Activated CD4-positive, alpha-beta T cell treated with anti-CD3 and anti-CD28 coated beads for 36 hours (primary cell): ENCODE measurements around the gene D2HGDH. TPM values are rescaled to one million over a fixed set of nuclear protein-coding genes. Genes with fewer than 3 reads are reported as not detected.
"Not testable (repeated sequence)": the region's sequence is repeated elsewhere in the genome, so short reads cannot be mapped to it uniquely, and the experiment has no call there.

Experiments used
- ATAC-seq: fragments of 200-7000 bp; cut with Tn5 transposase; one replicate; pipeline ENCODE4 v1.10.0; 2021; ENCODE audit warnings: mild to moderate bottlenecking, moderate library complexity
- CTCF ChIA-PET: fragments of 350-600 bp; sonication (Branson Sonifier 250); formaldehyde crosslinking; loops from one replicate; lab custom pipeline; 2021; ENCODE audit warnings: antibody characterized with exemption; lab: Charles Lee
- POLR2A ChIA-PET: fragments of 350-600 bp; sonication (Branson Sonifier 250); formaldehyde crosslinking; loops from one replicate; lab custom pipeline; 2021; ENCODE audit warnings: antibody characterized with exemption, inconsistent platforms; lab: Charles Lee
- DNase-seq: peaks from one replicate; pipeline ENCODE4 v3.0.0-alpha.2; 2020
- H3K27ac Mint-ChIP-seq: one replicate; pipeline ENCODE4 v1.8.0; 2021; ENCODE audit warnings: mixed read lengths
- H3K27me3 Mint-ChIP-seq: one replicate; pipeline ENCODE4 v1.8.0; 2021; ENCODE audit warnings: mixed read lengths
- H3K36me3 Mint-ChIP-seq: one replicate; pipeline ENCODE4 v1.8.0; 2021; ENCODE audit warnings: low read depth, mixed read lengths
- H3K4me1 Mint-ChIP-seq: one replicate; pipeline ENCODE4 v1.8.0; 2021; ENCODE audit warnings: mixed read lengths
- H3K4me3 Mint-ChIP-seq: one replicate; pipeline ENCODE4 v1.8.0; 2021; ENCODE audit warnings: mild to moderate bottlenecking, moderate library complexity, mixed read lengths
- H3K9me3 Mint-ChIP-seq: one replicate; pipeline ENCODE4 v1.8.0; 2021; ENCODE audit warnings: low read depth, mixed read lengths
- intact Hi-C, 2 experiments: fragments of 100-400 bp; cut with DNase I in 1 of 2; cut with micrococcal nuclease in 1 of 2; formaldehyde crosslinking; loops; one replicate each; pipeline versions ENCODE4 v1.14.2 to v1.15.1; 2022 to 2024; cut with DNase I, micrococcal nuclease
- total RNA-seq, 2 experiments: library from RNA; stranded (reverse); gene quantifications; one replicate each; pipeline ENCODE4 v1.2.3, GENCODE V29; 2021

Gene D2HGDH
- total RNA-seq, 2 experiments from 2014 or later: 18.2 to 34.1 TPM

- intact Hi-C loops: loop anchor here in 1 of 2 experiments (5.0 kb wide), 2 partner anchors 42 to 82 kb away; no protein-coding TSS in a partner anchor
- H3K4me3 Mint-ChIP-seq, H3K9me3 Mint-ChIP-seq, CTCF ChIA-PET, ATAC-seq, POLR2A ChIA-PET, DNase-seq, H3K27me3 Mint-ChIP-seq, H3K27ac Mint-ChIP-seq: not testable (repeated sequence)
- H3K4me1 Mint-ChIP-seq: peaks cover 17% of the 10 kb centered on the region
- peaks cover 22% of the 10 kb centered on the region for H3K36me3 Mint-ChIP-seq
Measured at GRCh38 chr2:241759893-241760292, 25.5 kb downstream of the D2HGDH start.

- ChIA-PET POLR2A (interaction anchor here (0.6 kb wide), 1 partner anchor 85 kb away, joined by 4 read pairs; no protein-coding TSS in a partner anchor), CTCF (no interaction called here)
- peaks cover 2% of the 10 kb centered on the region for H3K9me3 Mint-ChIP-seq
- peaks cover 22% of the 10 kb centered on the region for H3K36me3 Mint-ChIP-seq
- H3K4me3 Mint-ChIP-seq: no peak overlapping the region
- peaks cover 17% of the 10 kb centered on the region for H3K4me1 Mint-ChIP-seq
- no peak for ATAC-seq
- no peak overlapping the region for H3K27ac Mint-ChIP-seq
- no peaks in the 10 kb centered on the region for H3K27me3 Mint-ChIP-seq
- DNase-seq: peak; percentile 32
- intact Hi-C loops: loop anchor here in 1 of 2 experiments (5.0 kb wide), 2 partner anchors 42 to 82 kb away; no protein-coding TSS in a partner anchor
Measured at GRCh38 chr2:241760301-241760771, 25.9 kb downstream of the D2HGDH start.

GRCh38 chr2:241762321-241762932 is 28.0 kb downstream of the D2HGDH start:
- ATAC-seq: no peak
- Mint-ChIP-seq H3K36me3 (peaks cover 18% of the 10 kb centered on the region), H3K27me3 (no peaks in the 10 kb centered on the region), H3K27ac (peak overlapping the region; percentile 76), H3K4me1 (peaks cover 17% of the 10 kb centered on the region), H3K9me3 (peaks cover 2% of the 10 kb centered on the region), H3K4me3 (no peak overlapping the region)
- ChIA-PET CTCF (interaction anchor here (1.0 kb wide), 1 partner anchor 116 kb away, joined by 3 read pairs; no protein-coding TSS in a partner anchor), POLR2A (interaction anchor here (0.8 to 1.0 kb wide), 2 partner anchors 23 to 83 kb away, joined by 3 read pairs; no protein-coding TSS in a partner anchor)
- no peak for DNase-seq
- intact Hi-C loops: loop anchor here in 1 of 2 experiments (2.0 to 5.0 kb wide), 3 partner anchors 40 to 100 kb away; no protein-coding TSS in a partner anchor

GRCh38 chr2:241762933-241763369 is 28.5 kb downstream of the D2HGDH start:
- DNase-seq (peak; percentile 65), ATAC-seq (peak; percentile 76)
- intact Hi-C loops: loop anchor here in 1 of 2 experiments (2.0 to 5.0 kb wide), 3 partner anchors 39 to 100 kb away; no protein-coding TSS in a partner anchor
- Mint-ChIP-seq H3K27ac (peak overlapping the region; percentile 76), H3K27me3 (no peaks in the 10 kb centered on the region), H3K36me3 (peaks cover 16% of the 10 kb centered on the region), H3K4me3 (no peak overlapping the region), H3K4me1 (peaks cover 17% of the 10 kb centered on the region), H3K9me3 (peaks cover 2% of the 10 kb centered on the region)
- ChIA-PET POLR2A (interaction anchor here (0.8 to 1.0 kb wide), 2 partner anchors 23 to 82 kb away, joined by 3 read pairs; no protein-coding TSS in a partner anchor), CTCF (interaction anchor here (0.6 to 1.2 kb wide), 3 partner anchors 78 to 115 kb away, joined by 3 to 6 read pairs (median 3); no protein-coding TSS in a partner anchor)

- peaks cover 2% of the 10 kb centered on the region for H3K9me3 Mint-ChIP-seq
- peak; percentile 33 for DNase-seq
- ChIA-PET POLR2A (interaction anchor here (0.6 to 1.0 kb wide), 2 partner anchors 81 to 473 kb away, joined by 3 read pairs; no protein-coding TSS in a partner anchor), CTCF (interaction anchor here (0.6 to 1.2 kb wide), 3 partner anchors 79 to 115 kb away, joined by 3 to 6 read pairs (median 3); no protein-coding TSS in a partner anchor)
- ATAC-seq: peak; percentile 8
- H3K27ac Mint-ChIP-seq: peak overlapping the region; percentile 76
- no peaks in the 10 kb centered on the region for H3K27me3 Mint-ChIP-seq
- no peak overlapping the region for H3K4me3 Mint-ChIP-seq
- intact Hi-C loops: loop anchor here in 1 of 2 experiments (2.0 to 5.0 kb wide), 3 partner anchors 39 to 99 kb away; no protein-coding TSS in a partner anchor
- peaks cover 14% of the 10 kb centered on the region for H3K36me3 Mint-ChIP-seq
- peaks cover 17% of the 10 kb centered on the region for H3K4me1 Mint-ChIP-seq
Measured at GRCh38 chr2:241763551-241764274, 29.3 kb downstream of the D2HGDH start.

- intact Hi-C loops: loop anchor here in 1 of 2 experiments (5.0 kb wide), 2 partner anchors 38 to 78 kb away; no protein-coding TSS in a partner anchor
- Mint-ChIP-seq H3K9me3 (peaks cover 2% of the 10 kb centered on the region), H3K36me3 (peaks cover 8% of the 10 kb centered on the region), H3K27me3 (no peaks in the 10 kb centered on the region), H3K4me3 (no peak overlapping the region), H3K27ac (no peak overlapping the region), H3K4me1 (peaks cover 17% of the 10 kb centered on the region)
- ChIA-PET CTCF (interaction anchor here (1.2 kb wide), 1 partner anchor 95 kb away, joined by 6 read pairs; no protein-coding TSS in a partner anchor), POLR2A (interaction anchor here (0.6 kb wide), 1 partner anchor 474 kb away, joined by 3 read pairs; no protein-coding TSS in a partner anchor)
- ATAC-seq (no peak), DNase-seq (no peak)
Measured at GRCh38 chr2:241764275-241765241, 30.1 kb downstream of the D2HGDH start.

GRCh38 chr2:241767464-241768250 is 33.2 kb downstream of the D2HGDH start:
- intact Hi-C loops: no loop called here
- CTCF ChIA-PET: interaction anchor here (0.6 kb wide), 1 partner anchor 33 kb away, joined by 3 read pairs; the partner anchor contains the start of gene D2HGDH
- no peak for DNase-seq
- no peak overlapping the region for H3K4me3 Mint-ChIP-seq
- POLR2A ChIA-PET: no interaction called here
- no peak overlapping the region for H3K27ac Mint-ChIP-seq
- H3K9me3 Mint-ChIP-seq: no peaks in the 10 kb centered on the region
- no peak for ATAC-seq
- no peaks in the 10 kb centered on the region for H3K27me3 Mint-ChIP-seq
- H3K4me1 Mint-ChIP-seq: peaks cover 22% of the 10 kb centered on the region
- no peaks in the 10 kb centered on the region for H3K36me3 Mint-ChIP-seq

- intact Hi-C loops: no loop called here
- Mint-ChIP-seq H3K9me3 (no peaks in the 10 kb centered on the region), H3K4me3 (no peak overlapping the region), H3K36me3 (no peaks in the 10 kb centered on the region), H3K4me1 (peaks cover 18% of the 10 kb centered on the region), H3K27ac (no peak overlapping the region), H3K27me3 (no peaks in the 10 kb centered on the region)
- DNase-seq (no peak), ATAC-seq (no peak)
- ChIA-PET CTCF (interaction anchor here (0.6 kb wide), 1 partner anchor 34 kb away, joined by 3 read pairs; the partner anchor contains the start of gene D2HGDH), POLR2A (no interaction called here)
Measured at GRCh38 chr2:241768251-241768711, 33.9 kb downstream of the D2HGDH start.

GRCh38 chr2:241768850-241769249 is 34.4 kb downstream of the D2HGDH start:
- Mint-ChIP-seq H3K4me3 (no peak overlapping the region), H3K9me3 (no peaks in the 10 kb centered on the region), H3K4me1 (peaks cover 14% of the 10 kb centered on the region), H3K27me3 (no peaks in the 10 kb centered on the region), H3K36me3 (no peaks in the 10 kb centered on the region), H3K27ac (no peak overlapping the region)
- ChIA-PET POLR2A (no interaction called here), CTCF (no interaction called here)
- ATAC-seq (no peak), DNase-seq (no peak)
- intact Hi-C loops: no loop called here
